Neural cell (in vitro differentiated cells): ENCODE results near the gene HPS1. TPM values are rescaled to one million over a fixed set of nuclear protein-coding genes. Genes with fewer than 3 reads are reported as not detected.

Source experiments
- H2AFZ ChIP-seq: fragments of 200-600, 300-800 bp; sonication (generic), shearing (Covaris generic); 2 replicates; pipeline ENCODE4 v1.6.0; 2014; ENCODE audit warnings: low read depth, mild to moderate bottlenecking, antibody characterized with exemption, low read length, moderate library complexity
- H3F3A ChIP-seq: fragments of 200-600 bp; shearing (Covaris generic); 2 replicates; pipeline ENCODE4 v1.6.1; 2016; ENCODE audit warnings: mild to moderate bottlenecking, moderate library complexity, mixed read lengths, antibody characterized with exemption, low read length; ENCODE audit not compliant: insufficient read depth, poor library complexity, severe bottlenecking
- H3K27ac ChIP-seq: fragments of 200-600, 300-800 bp; sonication (generic), shearing (Covaris generic); 2 replicates; pipeline ENCODE4 v1.5.1; 2014; ENCODE audit warnings: mild to moderate bottlenecking, low read length, moderate library complexity
- H3K27me3 ChIP-seq: fragments of 300-800, 200-600 bp; sonication (generic), shearing (Covaris generic); 2 replicates; pipeline ENCODE4 v1.6.0; 2014; ENCODE audit warnings: mild to moderate bottlenecking, low read depth, low read length, moderate library complexity; ENCODE audit not compliant: insufficient read depth
- H3K36me3 ChIP-seq: fragments of 300-800, 200-600 bp; sonication (generic), shearing (Covaris generic); 2 replicates; pipeline ENCODE4 v1.5.1; 2014; ENCODE audit warnings: mild to moderate bottlenecking, antibody characterized with exemption, low read length, moderate library complexity; ENCODE audit not compliant: insufficient read depth
- H3K4me2 ChIP-seq: fragments of 300-800, 200-600 bp; sonication (generic), shearing (Covaris generic); 2 replicates; pipeline ENCODE4 v1.6.0; 2014; ENCODE audit warnings: mild to moderate bottlenecking, low read length
- H3K4me3 ChIP-seq: fragments of 300-800, 200-600 bp; sonication (generic), shearing (Covaris generic); 2 replicates; pipeline ENCODE4 v1.5.1; 2014; ENCODE audit warnings: mild to moderate bottlenecking, low read length, moderate library complexity
- H3K79me2 ChIP-seq: fragments of 200-600 bp; shearing (Covaris generic); replicated peaks from 2 replicates; pipeline ENCODE4 v1.6.0; 2014; ENCODE audit warnings: mild to moderate bottlenecking, low read length, moderate library complexity; ENCODE audit not compliant: insufficient read depth
- H3K9ac ChIP-seq: fragments of 300-800, 200-600 bp; sonication (generic), shearing (Covaris generic); 2 replicates; pipeline ENCODE4 v1.6.1; 2016; ENCODE audit warnings: mild to moderate bottlenecking, low read length, mixed read lengths
- H3K9me2 ChIP-seq: fragments of 200-600 bp; shearing (Covaris generic); 2 replicates; pipeline ENCODE4 v1.6.1; 2016; ENCODE audit warnings: mild to moderate bottlenecking, low read length, mixed read lengths; ENCODE audit not compliant: insufficient read depth
- H3K9me3 ChIP-seq: fragments of 200-600, 300-800 bp; sonication (generic), shearing (Covaris generic); 2 replicates; pipeline ENCODE4 v1.6.1; 2016; ENCODE audit warnings: mild to moderate bottlenecking, mixed run types, low read length, moderate library complexity, mixed read lengths
- H4K20me1 ChIP-seq: fragments of 200-600 bp; shearing (Covaris generic); 2 replicates; pipeline ENCODE4 v1.6.1; 2016; ENCODE audit warnings: mild to moderate bottlenecking, mixed run types; ENCODE audit not compliant: insufficient read depth
- CTCF ChIP-seq: fragments of 450-650 bp; IDR thresholded peaks from 2 replicates; pipeline ENCODE4 v1.5.1; 2014; ENCODE audit warnings: antibody characterized with exemption, mild to moderate bottlenecking, moderate library complexity; ENCODE audit not compliant: poor library complexity, severe bottlenecking
- EP300 ChIP-seq: fragments of 450-650 bp; conservative IDR thresholded peaks from 2 replicates; pipeline ENCODE4 v1.6.1; 2014; ENCODE audit warnings: antibody characterized with exemption, mild to moderate bottlenecking, moderate library complexity; ENCODE audit not compliant: poor library complexity, severe bottlenecking
- EZH2 ChIP-seq: fragments of 200-600, 300-800 bp; shearing (Covaris generic), sonication (generic); IDR thresholded peaks from 2 replicates; pipeline ENCODE4 v1.6.1; 2014; ENCODE audit warnings: antibody characterized with exemption, low read length, borderline replicate concordance, mild to moderate bottlenecking; ENCODE audit not compliant: insufficient read depth, poor library complexity, severe bottlenecking
- MXI1 ChIP-seq: fragments of 450-650 bp; conservative IDR thresholded peaks from 2 replicates; pipeline ENCODE4 v1.6.1; 2014; ENCODE audit warnings: antibody characterized with exemption, mild to moderate bottlenecking; ENCODE audit not compliant: poor library complexity, severe bottlenecking
- POLR2AphosphoS5 ChIP-seq: IDR thresholded peaks from 2 replicates; pipeline ENCODE4 v1.6.1; 2012
- RAD21 ChIP-seq: fragments of 450-650 bp; conservative IDR thresholded peaks from 2 replicates; pipeline ENCODE4 v1.6.1; 2014; ENCODE audit warnings: antibody characterized with exemption, mild to moderate bottlenecking, moderate library complexity
- REST ChIP-seq: IDR thresholded peaks from 2 replicates; pipeline ENCODE4 v1.6.1; 2012; ENCODE audit warnings: borderline replicate concordance
- SMC3 ChIP-seq: fragments of 450-650 bp; conservative IDR thresholded peaks from 2 replicates; pipeline ENCODE4 v1.6.1; 2014; ENCODE audit warnings: antibody characterized with exemption, mild to moderate bottlenecking, moderate library complexity; ENCODE audit not compliant: poor library complexity
- TAF1 ChIP-seq: IDR thresholded peaks from 2 replicates; pipeline ENCODE4 v1.6.1; 2012; ENCODE audit warnings: low read depth
- polyA plus RNA-seq: library from polyadenylated mRNA; depleted of rRNA; stranded (reverse); fragments of >200 nt; gene quantifications from 2 replicates; pipeline ENCODE4 v1.2.3, GENCODE V29; 2014

The HPS1 gene
- polyA plus RNA-seq, 1 donor from 2014 or later, result 1.4 TPM

- no peak overlapping the region for H3K4me2 ChIP-seq
- no peak for TF ChIP-seq SMC3
- TF ChIP-seq TAF1, result no peak
- TF ChIP-seq EZH2, result no peak
- no peak for TF ChIP-seq EP300
- TF ChIP-seq POLR2AphosphoS5, result no peak
- TF ChIP-seq REST, result no peak
- no peak for TF ChIP-seq MXI1
- TF ChIP-seq CTCF, result no peak
- TF ChIP-seq RAD21, result no peak
- H3K36me3 ChIP-seq, result no peaks in the 10 kb centered on the region
- no peaks in the 10 kb centered on the region for H4K20me1 ChIP-seq
- no peaks in the 10 kb centered on the region for H3K79me2 ChIP-seq
- H3F3A ChIP-seq, result no peaks in the 10 kb centered on the region
- no peaks in the 10 kb centered on the region for H3K27me3 ChIP-seq
- H3K27ac ChIP-seq, result no peak overlapping the region
- no peak overlapping the region for H3K4me3 ChIP-seq
- H3K9me2 ChIP-seq, result no peaks in the 10 kb centered on the region
- H2AFZ ChIP-seq, result no peak overlapping the region
- H3K9ac ChIP-seq, result no peak overlapping the region
- no peaks in the 10 kb centered on the region for H3K9me3 ChIP-seq
These were observed 73.3 kb downstream of the HPS1 start for GRCh38 chr10:98373260-98374040.

GRCh38 chr10:98370831-98371820, 75.6 kb downstream of the HPS1 start:
- Histone ChIP-seq H3K9ac (no peak overlapping the region), H2AFZ (no peak overlapping the region), H3F3A (no peaks in the 10 kb centered on the region), H3K36me3 (no peaks in the 10 kb centered on the region), H3K27me3 (no peaks in the 10 kb centered on the region), H3K4me3 (no peak overlapping the region), H3K4me2 (no peak overlapping the region), H4K20me1 (no peaks in the 10 kb centered on the region), H3K27ac (no peak overlapping the region), H3K9me2 (no peaks in the 10 kb centered on the region), H3K79me2 (no peaks in the 10 kb centered on the region), H3K9me3 (no peaks in the 10 kb centered on the region)
- TF ChIP-seq CTCF (no peak), RAD21 (no peak), EP300 (no peak), MXI1 (no peak), REST (no peak), TAF1 (no peak), POLR2AphosphoS5 (no peak), EZH2 (no peak)
